Hippocampal formation (tissue), 2 donors: ENCODE measurements around the gene TCF15.

ENCODE experiments used
- DNase-seq, 2 donors: peaks; one replicate each; lab custom pipeline; 2025; lab: John Stamatoyannopoulos, UW

Gene TCF15

GRCh38 chr20:610130-611046, at the start of gene TCF15:
Gene TCF15, minus strand, starts transcription at chr20:610309. Its CDS starts 72 bp downstream, at chr20:610237.
- DNase-seq = no peak

- DNase-seq = no peak
These were observed 48.7 kb upstream of the TCF15 start for GRCh38 chr20:658731-659291.

- DNase-seq = no peak
These were observed 48.1 kb upstream of the TCF15 start for GRCh38 chr20:658202-658601.

GRCh38 chr20:655726-656624, 45.9 kb upstream of the TCF15 start:
- no peak for DNase-seq

- DNase-seq = no peak
These were observed 44.3 kb upstream of the TCF15 start for GRCh38 chr20:654417-654750.

- DNase-seq = no peak
These were observed 43.7 kb upstream of the TCF15 start for GRCh38 chr20:653590-654416.

GRCh38 chr20:653110-653589, 43.0 kb upstream of the TCF15 start, which contains the start of gene SRXN1:
Gene SRXN1, minus strand, starts transcription at chr20:653200. Its CDS starts 15 bp downstream, at chr20:653185.
- DNase-seq = peak; percentile 48 to 67

GRCh38 chr20:652615-653109, 42.6 kb upstream of the TCF15 start:
- peak in 1 of 2 donors; percentile 44 for DNase-seq

- no peak for DNase-seq
These were observed 41.9 kb upstream of the TCF15 start for GRCh38 chr20:651713-652614.

GRCh38 chr20:650954-651353, 40.8 kb upstream of the TCF15 start:
- no peak for DNase-seq

- no peak for DNase-seq
These were observed 40.2 kb upstream of the TCF15 start for GRCh38 chr20:650281-650680.

GRCh38 chr20:647479-648019, 37.4 kb upstream of the TCF15 start:
- DNase-seq = no peak

- DNase-seq = no peak
These were observed 36.7 kb upstream of the TCF15 start for GRCh38 chr20:646868-647233.

- DNase-seq = no peak
These were observed 36.2 kb upstream of the TCF15 start for GRCh38 chr20:646107-646867.

GRCh38 chr20:645318-646106, 35.4 kb upstream of the TCF15 start:
- peak; percentile 19 to 48 for DNase-seq

GRCh38 chr20:644692-645317, 34.7 kb upstream of the TCF15 start:
- no peak for DNase-seq

GRCh38 chr20:642398-643174, 32.5 kb upstream of the TCF15 start:
- DNase-seq = peak; percentile 25 to 27
